HCT116 (cell line): ENCODE results near the gene TMEM131.

Experiments used
- ATF3 ChIP-seq: IDR thresholded peaks from 2 replicates; pipeline ENCODE4 v1.6.1; 2012
- CBX3 ChIP-seq: IDR thresholded peaks from 2 replicates; pipeline ENCODE4 v1.6.1; 2012; ENCODE audit warnings: low read depth
- CEBPB ChIP-seq: IDR thresholded peaks from 2 replicates; pipeline ENCODE4 v1.6.1; 2012; ENCODE audit warnings: low read depth
- EZH2 ChIP-seq: fragments of 200-600 bp; sonication (generic); IDR thresholded peaks from 2 replicates; pipeline ENCODE4 v1.6.1; 2017; ENCODE audit warnings: antibody characterized with exemption, mixed run types
- EZH2phosphoT487 ChIP-seq: fragments of 200-600 bp; IDR thresholded peaks from 2 replicates; pipeline ENCODE4 v1.6.1; 2018; ENCODE audit warnings: antibody characterized with exemption, borderline replicate concordance
- POLR2A ChIP-seq: IDR thresholded peaks from 2 replicates; pipeline ENCODE4 v1.7.0; 2011; ENCODE audit warnings: borderline replicate concordance; ENCODE audit not compliant: insufficient read depth, insufficient read length; ENCODE audit errors: extremely low read depth
- SIN3A ChIP-seq: IDR thresholded peaks from 2 replicates; pipeline ENCODE4 v1.6.1; 2012; ENCODE audit warnings: low read depth
- SP1 ChIP-seq: IDR thresholded peaks from 2 replicates; pipeline ENCODE4 v1.6.1; 2012; ENCODE audit warnings: low read depth
- TCF7L2 ChIP-seq: IDR thresholded peaks from 2 replicates; pipeline ENCODE4 v1.7.0; 2011; ENCODE audit warnings: borderline replicate concordance, inconsistent platforms; ENCODE audit not compliant: insufficient read depth, insufficient read length; ENCODE audit errors: extremely low read depth
- YY1 ChIP-seq: IDR thresholded peaks from 2 replicates; pipeline ENCODE4 v1.6.1; 2011; ENCODE audit warnings: low read length, low read depth, moderate library complexity, mild to moderate bottlenecking; ENCODE audit not compliant: insufficient replicate concordance; ENCODE audit errors: extremely low read depth
- ZNF274 ChIP-seq: fragments of 200-500 bp; sonication (Bioruptor generic); IDR thresholded peaks from 2 replicates; pipeline ENCODE4 v1.6.1; 2014; ENCODE audit warnings: mild to moderate bottlenecking, low read depth, low read length, inconsistent platforms
- TF ChIP-seq, protein P1 (sequence below), 3 experiments: fragments of 200-600 bp in 1 of 3; sonication (generic) in 1 of 3; IDR thresholded peaks in 2 of 3; conservative IDR thresholded peaks in 1 of 3; 2 replicates each; pipeline ENCODE4 v1.5.1; 2012 to 2017; ENCODE audit warnings: low read depth in 2 of 3, low read length in 2 of 3, antibody characterized with exemption in 1 of 3, borderline replicate concordance in 1 of 3, control low read depth in 1 of 3, mild to moderate bottlenecking in 1 of 3, mixed read lengths in 1 of 3, mixed run types in 1 of 3, moderate library complexity in 1 of 3; ENCODE audit not compliant: insufficient read depth in 1 of 3

- TF ChIP-seq, protein P1, sequence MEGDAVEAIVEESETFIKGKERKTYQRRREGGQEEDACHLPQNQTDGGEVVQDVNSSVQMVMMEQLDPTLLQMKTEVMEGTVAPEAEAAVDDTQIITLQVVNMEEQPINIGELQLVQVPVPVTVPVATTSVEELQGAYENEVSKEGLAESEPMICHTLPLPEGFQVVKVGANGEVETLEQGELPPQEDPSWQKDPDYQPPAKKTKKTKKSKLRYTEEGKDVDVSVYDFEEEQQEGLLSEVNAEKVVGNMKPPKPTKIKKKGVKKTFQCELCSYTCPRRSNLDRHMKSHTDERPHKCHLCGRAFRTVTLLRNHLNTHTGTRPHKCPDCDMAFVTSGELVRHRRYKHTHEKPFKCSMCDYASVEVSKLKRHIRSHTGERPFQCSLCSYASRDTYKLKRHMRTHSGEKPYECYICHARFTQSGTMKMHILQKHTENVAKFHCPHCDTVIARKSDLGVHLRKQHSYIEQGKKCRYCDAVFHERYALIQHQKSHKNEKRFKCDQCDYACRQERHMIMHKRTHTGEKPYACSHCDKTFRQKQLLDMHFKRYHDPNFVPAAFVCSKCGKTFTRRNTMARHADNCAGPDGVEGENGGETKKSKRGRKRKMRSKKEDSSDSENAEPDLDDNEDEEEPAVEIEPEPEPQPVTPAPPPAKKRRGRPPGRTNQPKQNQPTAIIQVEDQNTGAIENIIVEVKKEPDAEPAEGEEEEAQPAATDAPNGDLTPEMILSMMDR (IDR thresholded peaks at IDR 0.05 in 2 of 3, conservative IDR thresholded peaks at IDR 0.05 in 1 of 3; ENCODE audit: borderline replicate concordance in 1 of 3, insufficient read depth in 1 of 3, low read depth in 2 of 3, low read length in 2 of 3), result no peak
- no peak for TF ChIP-seq EZH2
- no peak for TF ChIP-seq POLR2A
- TF ChIP-seq CEBPB, result no peak
- TF ChIP-seq EZH2phosphoT487, result no peak
- no peak for TF ChIP-seq SP1
- TF ChIP-seq SIN3A, result no peak
- no peak for TF ChIP-seq YY1
- no peak for TF ChIP-seq ATF3
- TF ChIP-seq CBX3, result no peak
- no peak for TF ChIP-seq TCF7L2
- no peak for TF ChIP-seq ZNF274
Measured at GRCh38 chr2:98026927-98027522, 31.3 kb upstream of the TMEM131 start.
